HG02973 (cell line): ENCODE data around the gene GGT1.
"Not testable (repeated sequence)": the region's sequence is repeated elsewhere in the genome, so short reads cannot be mapped to it uniquely, and the experiment has no call there.

Source experiments
- ATAC-seq: cut with Tn5 transposase; IDR thresholded peaks from one replicate; pipeline ENCODE4 v1.9.1; 2021; ENCODE audit warnings: moderate library complexity; ENCODE audit not compliant: unreplicated experiment

The GGT1 gene

GRCh38 chr22:24633231-24634023, 30.4 kb downstream of the GGT1 start:
- ATAC-seq: not testable (repeated sequence)

GRCh38 chr22:24634776-24635389, 31.9 kb downstream of the GGT1 start:
- ATAC-seq: not testable (repeated sequence)

GRCh38 chr22:24636513-24636912, 33.5 kb downstream of the GGT1 start:
- not testable (repeated sequence) for ATAC-seq

GRCh38 chr22:24642307-24642706, 39.3 kb downstream of the GGT1 start:
- ATAC-seq: not testable (repeated sequence)

GRCh38 chr22:24644409-24644808, 41.4 kb downstream of the GGT1 start:
- ATAC-seq: not testable (repeated sequence)

GRCh38 chr22:24645408-24646399, 42.7 kb downstream of the GGT1 start:
- ATAC-seq: not testable (repeated sequence)

GRCh38 chr22:24646756-24647155, 43.8 kb downstream of the GGT1 start:
- not testable (repeated sequence) for ATAC-seq

GRCh38 chr22:24649371-24649770, 46.4 kb downstream of the GGT1 start:
- not testable (repeated sequence) for ATAC-seq

GRCh38 chr22:24650884-24651283, 47.9 kb downstream of the GGT1 start:
- not testable (repeated sequence) for ATAC-seq

GRCh38 chr22:24665395-24665794, 62.4 kb downstream of the GGT1 start:
- not testable (repeated sequence) for ATAC-seq

GRCh38 chr22:24667904-24668303, 64.9 kb downstream of the GGT1 start:
- not testable (repeated sequence) for ATAC-seq

- ATAC-seq: not testable (repeated sequence)
Observed at GRCh38 chr22:24672532-24672931, 69.5 kb downstream of the GGT1 start.
